Endodermal cell (in vitro differentiated cells): ENCODE data around the gene KIRREL3. TPM values are rescaled to one million over a fixed set of nuclear protein-coding genes. Genes with fewer than 3 reads are reported as not detected.

Experiments
- DNase-seq: peaks from one replicate; pipeline ENCODE4 v3.0.0-alpha.2; 2017
- H3K27ac ChIP-seq: 2 replicates; pipeline ENCODE4 v1.5.1; 2013; ENCODE audit warnings: mild to moderate bottlenecking, low read depth, low read length, moderate library complexity
- H3K27me3 ChIP-seq: 2 replicates; pipeline ENCODE4 v1.6.1; 2013; ENCODE audit warnings: mild to moderate bottlenecking, low read length, moderate library complexity; ENCODE audit not compliant: insufficient read depth, control insufficient read depth, poor library complexity, severe bottlenecking
- H3K36me3 ChIP-seq: 2 replicates; pipeline ENCODE4 v1.7.0; 2013; ENCODE audit warnings: mild to moderate bottlenecking, low read length, moderate library complexity; ENCODE audit not compliant: control insufficient read depth, insufficient read depth
- H3K4me1 ChIP-seq: one replicate; pipeline ENCODE4 v1.7.0; 2013; ENCODE audit warnings: low read length; ENCODE audit not compliant: control insufficient read depth, insufficient read depth
- H3K4me3 ChIP-seq: 2 replicates; pipeline ENCODE4 v1.5.1; 2013; ENCODE audit warnings: mild to moderate bottlenecking, low read length, moderate library complexity
- H3K9ac ChIP-seq: 2 replicates; pipeline ENCODE4 v1.6.1; 2013; ENCODE audit warnings: mild to moderate bottlenecking, low read length, moderate library complexity; ENCODE audit not compliant: poor library complexity, severe bottlenecking; ENCODE audit errors: extremely low read depth
- H3K9me3 ChIP-seq: 2 replicates; pipeline ENCODE4 v1.6.1; 2013; ENCODE audit warnings: mild to moderate bottlenecking, low read length, moderate library complexity; ENCODE audit not compliant: control insufficient read depth
- H3K27ac Mint-ChIP-seq: 2 replicates; pipeline ENCODE4 v1.8.0; 2020; ENCODE audit warnings: mixed read lengths
- H3K27me3 Mint-ChIP-seq: 2 replicates; pipeline ENCODE4 v1.8.0; 2021; ENCODE audit warnings: mild to moderate bottlenecking, mixed read lengths; ENCODE audit not compliant: insufficient read depth
- H3K36me3 Mint-ChIP-seq: 2 replicates; pipeline ENCODE4 v1.8.0; 2020; ENCODE audit warnings: low read depth, mixed read lengths
- H3K4me1 Mint-ChIP-seq: 2 replicates; pipeline ENCODE4 v1.8.0; 2020; ENCODE audit warnings: mixed read lengths
- H3K4me3 Mint-ChIP-seq: 2 replicates; pipeline ENCODE4 v1.8.0; 2020; ENCODE audit warnings: mild to moderate bottlenecking, moderate library complexity, mixed read lengths
- H3K9me3 Mint-ChIP-seq: 2 replicates; pipeline ENCODE4 v1.8.0; 2020; ENCODE audit warnings: mild to moderate bottlenecking, mixed read lengths
- WGBS, 2 experiments: methylation state at CpG; one replicate each; pipeline versions ENCODE4 v1.1.5 to v1.1.7; 2013; ENCODE audit warnings: missing lambda C conversion rate in 2 of 2, mixed read lengths in 1 of 2; ENCODE audit not compliant: insufficient coverage in 1 of 2, insufficient read length in 1 of 2; 5-methylcytosine and 5-hydroxymethylcytosine counted together
- total RNA-seq, 2 donors: library from RNA; stranded (reverse); fragmentation: NEBNext Ultra II Directional in 1 of 2; extraction: Animal tissue kit (Norgen Biotek cat#: 25700) in 1 of 2; gene quantifications; 2 replicates in 1 of 2; 3 replicates in 1 of 2; pipeline ENCODE4 v1.2.1, GENCODE V29; 2021
- TF ChIP-seq, protein P1 (sequence below): fragments of 200-600 bp; sonication (generic); conservative IDR thresholded peaks from 2 replicates; pipeline ENCODE4 v1.5.0; 2021; ENCODE audit warnings: antibody characterized with exemption, mild to moderate bottlenecking

Gene KIRREL3
- total RNA-seq, 2 donors from 2014 or later: 1.1 to 1.4 TPM

DNA sequence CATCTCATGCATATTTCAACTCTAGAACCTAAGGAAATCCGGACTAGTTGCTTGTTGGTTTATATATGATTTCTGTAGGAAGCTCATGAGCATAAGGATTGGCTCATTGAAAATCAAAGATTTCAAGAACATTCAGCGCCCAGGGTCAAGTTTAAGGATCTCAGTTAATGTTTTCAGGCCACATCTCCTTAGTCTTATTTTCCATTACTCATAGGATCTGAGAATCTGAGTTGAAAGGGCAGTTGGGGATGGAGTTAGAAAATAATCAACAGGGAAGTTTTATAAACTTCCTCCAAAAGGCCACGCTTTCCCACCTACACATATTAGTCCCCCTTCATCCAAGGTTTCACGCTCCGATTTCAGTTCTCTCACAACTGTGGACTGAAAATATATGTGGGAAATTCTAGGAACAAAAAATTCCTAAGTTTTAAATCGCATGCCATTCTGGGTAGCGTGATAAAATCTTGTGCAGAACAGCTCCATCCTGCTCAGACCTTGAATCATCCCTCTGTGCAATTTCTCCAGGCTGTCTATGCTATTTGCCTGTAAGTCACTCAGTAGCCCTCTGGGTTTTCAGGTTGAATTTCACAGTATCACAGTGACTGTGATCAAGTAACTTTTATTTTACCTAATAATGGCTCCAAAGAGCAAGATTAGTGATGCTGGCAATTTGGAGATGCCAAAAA is 160.2 kb downstream of the KIRREL3 start:
- no peak overlapping the region for H3K27ac ChIP-seq
- no peaks in the 10 kb centered on the region for H3K9me3 ChIP-seq
- H3K4me3 ChIP-seq: no peak overlapping the region
- H3K36me3 ChIP-seq: no peaks in the 10 kb centered on the region
- no peaks in the 10 kb centered on the region for H3K4me1 ChIP-seq
- H3K9ac ChIP-seq: no peak overlapping the region
- H3K27me3 ChIP-seq: no peaks in the 10 kb centered on the region
- no peak overlapping the region for H3K4me3 Mint-ChIP-seq
- no peak overlapping the region for H3K27ac Mint-ChIP-seq
- H3K27me3 Mint-ChIP-seq: no peaks in the 10 kb centered on the region
- no peak for DNase-seq
- TF ChIP-seq, protein P1, sequence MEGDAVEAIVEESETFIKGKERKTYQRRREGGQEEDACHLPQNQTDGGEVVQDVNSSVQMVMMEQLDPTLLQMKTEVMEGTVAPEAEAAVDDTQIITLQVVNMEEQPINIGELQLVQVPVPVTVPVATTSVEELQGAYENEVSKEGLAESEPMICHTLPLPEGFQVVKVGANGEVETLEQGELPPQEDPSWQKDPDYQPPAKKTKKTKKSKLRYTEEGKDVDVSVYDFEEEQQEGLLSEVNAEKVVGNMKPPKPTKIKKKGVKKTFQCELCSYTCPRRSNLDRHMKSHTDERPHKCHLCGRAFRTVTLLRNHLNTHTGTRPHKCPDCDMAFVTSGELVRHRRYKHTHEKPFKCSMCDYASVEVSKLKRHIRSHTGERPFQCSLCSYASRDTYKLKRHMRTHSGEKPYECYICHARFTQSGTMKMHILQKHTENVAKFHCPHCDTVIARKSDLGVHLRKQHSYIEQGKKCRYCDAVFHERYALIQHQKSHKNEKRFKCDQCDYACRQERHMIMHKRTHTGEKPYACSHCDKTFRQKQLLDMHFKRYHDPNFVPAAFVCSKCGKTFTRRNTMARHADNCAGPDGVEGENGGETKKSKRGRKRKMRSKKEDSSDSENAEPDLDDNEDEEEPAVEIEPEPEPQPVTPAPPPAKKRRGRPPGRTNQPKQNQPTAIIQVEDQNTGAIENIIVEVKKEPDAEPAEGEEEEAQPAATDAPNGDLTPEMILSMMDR: no peak
- H3K9me3 Mint-ChIP-seq: peaks cover 6% of the 10 kb centered on the region
- WGBS, 2 experiments: 79 to 87% methylated on average over 6 of the region's 7 CpGs
- H3K36me3 Mint-ChIP-seq: no peaks in the 10 kb centered on the region
- no peaks in the 10 kb centered on the region for H3K4me1 Mint-ChIP-seq

DNA sequence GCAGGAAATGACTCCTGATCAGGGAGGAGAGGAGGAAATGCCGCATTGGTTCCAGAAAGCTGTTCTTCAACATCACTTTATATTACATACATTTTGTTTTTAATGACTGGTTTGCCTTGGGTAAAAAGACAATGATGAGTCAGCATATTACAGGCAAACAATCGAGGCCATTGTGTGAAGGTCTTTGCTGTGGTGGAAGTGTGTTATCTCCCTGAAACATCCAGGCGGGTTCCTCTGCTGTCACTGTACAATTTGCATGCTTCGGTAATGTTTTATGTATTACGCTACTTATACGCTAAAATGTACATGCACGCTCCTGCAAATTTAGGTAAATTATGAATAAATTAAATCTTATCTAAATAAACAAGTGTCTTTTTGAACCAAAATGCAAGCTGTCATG is 161.1 kb downstream of the KIRREL3 start:
- TF ChIP-seq, protein P1: no peak
- H3K9me3 Mint-ChIP-seq: peaks cover 5% of the 10 kb centered on the region
- H3K27me3 Mint-ChIP-seq: no peaks in the 10 kb centered on the region
- no peak overlapping the region for H3K27ac Mint-ChIP-seq
- DNase-seq: peak; percentile 2
- 99 to 100% methylated on average over 3 to 5 of the region's 7 CpGs for WGBS, 2 experiments
- H3K36me3 Mint-ChIP-seq: no peaks in the 10 kb centered on the region
- Histone ChIP-seq H3K27me3 (no peaks in the 10 kb centered on the region), H3K27ac (no peak overlapping the region), H3K36me3 (no peaks in the 10 kb centered on the region), H3K9ac (no peak overlapping the region), H3K9me3 (no peaks in the 10 kb centered on the region), H3K4me3 (no peak overlapping the region), H3K4me1 (no peaks in the 10 kb centered on the region)
- no peaks in the 10 kb centered on the region for H3K4me1 Mint-ChIP-seq
- no peak overlapping the region for H3K4me3 Mint-ChIP-seq

DNA sequence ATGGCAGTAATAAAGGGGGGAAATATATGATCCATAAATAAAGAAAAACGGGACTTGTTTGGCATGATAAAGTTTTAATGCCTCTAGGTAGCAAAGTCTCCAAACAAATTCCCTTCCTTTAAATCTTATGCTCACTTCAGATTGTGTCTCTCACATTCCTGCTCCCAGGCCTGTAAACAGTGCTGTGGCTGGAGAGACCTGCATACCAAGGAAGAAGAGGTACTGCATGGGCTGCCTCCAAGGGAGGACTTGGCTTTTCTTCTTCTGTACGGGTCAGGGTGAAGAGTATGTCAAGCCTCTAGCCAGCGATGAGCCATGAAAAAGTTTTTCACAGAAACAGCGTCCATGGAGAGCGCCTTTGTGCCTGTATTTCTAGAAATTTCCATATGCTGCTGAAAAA is 161.8 kb downstream of the KIRREL3 start:
- TF ChIP-seq, protein P1: no peak
- H3K9me3 Mint-ChIP-seq: peaks cover 5% of the 10 kb centered on the region
- Histone ChIP-seq H3K27ac (no peak overlapping the region), H3K4me1 (no peaks in the 10 kb centered on the region), H3K4me3 (no peak overlapping the region), H3K9me3 (no peaks in the 10 kb centered on the region), H3K27me3 (no peaks in the 10 kb centered on the region), H3K9ac (no peak overlapping the region), H3K36me3 (no peaks in the 10 kb centered on the region)
- no peaks in the 10 kb centered on the region for H3K36me3 Mint-ChIP-seq
- 91 to 94% methylated on average over 5 of the region's 5 CpGs for WGBS, 2 experiments
- peak; percentile 42 for DNase-seq
- no peaks in the 10 kb centered on the region for H3K4me1 Mint-ChIP-seq
- no peak overlapping the region for H3K4me3 Mint-ChIP-seq
- no peak overlapping the region for H3K27ac Mint-ChIP-seq
- H3K27me3 Mint-ChIP-seq: no peaks in the 10 kb centered on the region
